ENCODE data around the gene MAD2L1BP. TPM values are rescaled to one million over a fixed set of nuclear protein-coding genes. Genes with fewer than 3 reads are reported as not detected.
"Not testable (repeated sequence)": the region's sequence is repeated elsewhere in the genome, so short reads cannot be mapped to it uniquely, and the experiment has no call there.

MAD2L1BP gene, protein sequence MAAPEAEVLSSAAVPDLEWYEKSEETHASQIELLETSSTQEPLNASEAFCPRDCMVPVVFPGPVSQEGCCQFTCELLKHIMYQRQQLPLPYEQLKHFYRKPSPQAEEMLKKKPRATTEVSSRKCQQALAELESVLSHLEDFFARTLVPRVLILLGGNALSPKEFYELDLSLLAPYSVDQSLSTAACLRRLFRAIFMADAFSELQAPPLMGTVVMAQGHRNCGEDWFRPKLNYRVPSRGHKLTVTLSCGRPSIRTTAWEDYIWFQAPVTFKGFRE
- 14.3 to 24.9 TPM (median 22.8 TPM) in 3 replicates for total RNA-seq
- long read RNA-seq, transcript MAD2L1BP-201 (3 exons, 1,301 nt), result major isoform, 16 of 17 reads
- long read RNA-seq, partial matches to known transcripts, result 0 of 17 reads
- long read RNA-seq, other reads (novel, unspliced or antisense), result 1 of 17 reads

DNA sequence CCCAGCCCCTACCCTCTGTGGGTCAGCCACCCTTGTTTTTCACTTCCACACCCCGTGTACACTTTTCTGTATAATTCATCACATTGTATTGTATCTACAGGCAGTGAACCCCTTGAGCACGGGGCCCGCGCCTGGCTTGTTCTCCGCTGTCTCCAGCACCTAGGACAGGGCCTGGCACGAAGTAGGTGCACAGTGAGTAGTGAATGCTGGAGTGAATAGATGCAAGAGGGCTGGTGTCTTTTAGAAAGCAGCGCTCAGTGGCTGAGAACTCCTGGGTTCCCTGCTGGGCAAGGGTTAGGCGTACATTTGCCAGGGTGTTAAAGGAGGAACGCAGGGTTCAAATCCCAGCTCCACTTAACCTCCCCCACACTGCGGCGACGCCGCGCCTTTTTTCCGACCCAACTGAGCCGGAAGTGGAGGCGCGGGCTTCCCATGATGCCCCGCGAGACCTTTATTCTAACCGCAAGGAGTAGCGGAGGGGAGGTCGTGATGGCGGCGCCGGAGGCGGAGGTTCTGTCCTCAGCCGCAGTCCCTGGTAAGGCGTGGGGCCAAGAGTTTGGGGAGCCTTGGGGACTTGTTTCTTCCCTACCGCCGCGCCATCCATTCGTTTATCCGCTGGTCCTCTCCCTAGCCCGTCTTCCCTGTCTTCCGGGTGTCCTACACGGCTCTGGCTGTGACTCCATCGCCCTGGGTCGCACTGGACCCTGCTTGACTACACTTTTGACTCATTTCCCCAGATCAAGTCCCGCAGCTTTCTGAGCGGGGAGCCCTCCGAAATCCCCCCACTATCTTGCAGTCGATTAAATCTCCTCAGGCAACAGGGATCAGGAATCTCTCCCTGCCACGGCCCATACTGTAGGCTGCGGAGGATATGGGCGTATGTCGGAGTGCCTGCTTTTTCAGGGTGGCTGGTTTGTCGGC lies at the start of gene MAD2L1BP:
Gene MAD2L1BP (plus strand): TSS at position 454 of the 921 bp plus-strand sequence. CDS start 36 bp downstream, at position 490.
- no peaks in the 10 kb centered on the region for H3K9me3 Mint-ChIP-seq (ENCODE audit: low read depth)

DNA sequence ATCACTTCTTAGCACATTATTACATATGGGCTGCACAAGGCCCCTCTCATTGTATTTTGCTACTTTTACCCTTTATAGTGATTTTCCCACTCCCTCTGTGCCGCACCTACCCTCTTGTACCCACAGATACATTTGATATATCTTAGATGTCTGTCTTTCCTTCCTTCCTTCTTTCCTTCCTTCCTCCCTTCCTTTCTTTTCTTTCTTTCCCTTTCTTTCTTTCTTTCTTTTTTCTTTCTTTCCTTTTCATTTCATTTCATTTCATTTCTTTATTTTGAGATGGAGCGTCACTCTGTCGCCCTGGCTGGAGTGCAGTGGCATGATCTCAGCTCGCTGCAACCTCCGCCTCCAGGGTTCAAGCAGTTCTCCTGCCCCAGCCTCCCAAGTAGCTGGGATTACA lies 47.4 kb upstream of the MAD2L1BP start:
- no peaks in the 10 kb centered on the region for H3K9me3 Mint-ChIP-seq (ENCODE audit: low read depth)

More for the DNA sequence above, at the start of gene MAD2L1BP:
- Mint-ChIP-seq H3K4me3 (ENCODE audit: unreplicated experiment) (peak within 1 kb of the TSS; percentile 99), H3K27ac (ENCODE audit: unreplicated experiment) (peak within 1 kb of the TSS; percentile 91), H3K36me3 (ENCODE audit: low read depth) (peaks cover 14% of the 10 kb centered on the region), H3K4me1 (ENCODE audit: low read depth) (peaks cover 31% of the 10 kb centered on the region), H3K27me3 (ENCODE audit: low read depth) (no peaks in the 10 kb centered on the region)
- DNase-seq (ENCODE audit: low spot score), result peak; percentile 33
- TF ChIP-seq, protein P1, sequence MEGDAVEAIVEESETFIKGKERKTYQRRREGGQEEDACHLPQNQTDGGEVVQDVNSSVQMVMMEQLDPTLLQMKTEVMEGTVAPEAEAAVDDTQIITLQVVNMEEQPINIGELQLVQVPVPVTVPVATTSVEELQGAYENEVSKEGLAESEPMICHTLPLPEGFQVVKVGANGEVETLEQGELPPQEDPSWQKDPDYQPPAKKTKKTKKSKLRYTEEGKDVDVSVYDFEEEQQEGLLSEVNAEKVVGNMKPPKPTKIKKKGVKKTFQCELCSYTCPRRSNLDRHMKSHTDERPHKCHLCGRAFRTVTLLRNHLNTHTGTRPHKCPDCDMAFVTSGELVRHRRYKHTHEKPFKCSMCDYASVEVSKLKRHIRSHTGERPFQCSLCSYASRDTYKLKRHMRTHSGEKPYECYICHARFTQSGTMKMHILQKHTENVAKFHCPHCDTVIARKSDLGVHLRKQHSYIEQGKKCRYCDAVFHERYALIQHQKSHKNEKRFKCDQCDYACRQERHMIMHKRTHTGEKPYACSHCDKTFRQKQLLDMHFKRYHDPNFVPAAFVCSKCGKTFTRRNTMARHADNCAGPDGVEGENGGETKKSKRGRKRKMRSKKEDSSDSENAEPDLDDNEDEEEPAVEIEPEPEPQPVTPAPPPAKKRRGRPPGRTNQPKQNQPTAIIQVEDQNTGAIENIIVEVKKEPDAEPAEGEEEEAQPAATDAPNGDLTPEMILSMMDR (IDR thresholded peaks at IDR 0.05), result no peak

GRCh38 chr6:43589564-43589963 lies 46.1 kb upstream of the MAD2L1BP start:
- peaks cover 20% of the 10 kb centered on the region for H3K36me3 Mint-ChIP-seq (ENCODE audit: low read depth)
- not testable (repeated sequence) for DNase-seq (ENCODE audit: low spot score); H3K4me3 Mint-ChIP-seq (ENCODE audit: unreplicated experiment); H3K4me1 Mint-ChIP-seq (ENCODE audit: low read depth); H3K27me3 Mint-ChIP-seq (ENCODE audit: low read depth); H3K9me3 Mint-ChIP-seq (ENCODE audit: low read depth); H3K27ac Mint-ChIP-seq (ENCODE audit: unreplicated experiment)

More for the DNA sequence above, 47.4 kb upstream of the MAD2L1BP start:
- peaks cover 28% of the 10 kb centered on the region for H3K36me3 Mint-ChIP-seq (ENCODE audit: low read depth)
- H3K27ac Mint-ChIP-seq (ENCODE audit: unreplicated experiment), result no peak overlapping the region
- no peak for DNase-seq (ENCODE audit: low spot score)
- H3K4me3 Mint-ChIP-seq (ENCODE audit: unreplicated experiment), result no peak overlapping the region
- TF ChIP-seq, protein P1 (IDR thresholded peaks at IDR 0.05), result no peak
- H3K4me1 Mint-ChIP-seq (ENCODE audit: low read depth), result no peaks in the 10 kb centered on the region
- no peaks in the 10 kb centered on the region for H3K27me3 Mint-ChIP-seq (ENCODE audit: low read depth)

GRCh38 chr6:43593938-43594337 lies 41.7 kb upstream of the MAD2L1BP start:
- Mint-ChIP-seq H3K36me3 (ENCODE audit: low read depth) (peaks cover 13% of the 10 kb centered on the region), H3K27ac (ENCODE audit: unreplicated experiment) (no peak overlapping the region), H3K4me3 (ENCODE audit: unreplicated experiment) (no peak overlapping the region), H3K27me3 (ENCODE audit: low read depth) (no peaks in the 10 kb centered on the region), H3K4me1 (ENCODE audit: low read depth) (no peaks in the 10 kb centered on the region), H3K9me3 (ENCODE audit: low read depth) (no peaks in the 10 kb centered on the region)
- no peak for DNase-seq (ENCODE audit: low spot score)
- TF ChIP-seq, protein P1 (IDR thresholded peaks at IDR 0.05), result no peak

GRCh38 chr6:43600595-43600994 lies 35.0 kb upstream of the MAD2L1BP start:
- no peak overlapping the region for H3K4me3 Mint-ChIP-seq (ENCODE audit: unreplicated experiment)
- H3K9me3 Mint-ChIP-seq (ENCODE audit: low read depth), result no peaks in the 10 kb centered on the region
- no peak for DNase-seq (ENCODE audit: low spot score)

More at GRCh38 chr6:43600595-43600994, 35.0 kb upstream of the MAD2L1BP start:
- Mint-ChIP-seq H3K36me3 (ENCODE audit: low read depth) (peaks cover 18% of the 10 kb centered on the region), H3K27ac (ENCODE audit: unreplicated experiment) (no peak overlapping the region), H3K27me3 (ENCODE audit: low read depth) (no peaks in the 10 kb centered on the region), H3K4me1 (ENCODE audit: low read depth) (peaks cover 4% of the 10 kb centered on the region)
- TF ChIP-seq, protein P1 (IDR thresholded peaks at IDR 0.05), result no peak
